GM18498 (cell line): ENCODE results near the gene TRIM15.
"Not testable (repeated sequence)": the region's sequence is repeated elsewhere in the genome, so short reads cannot be mapped to it uniquely, and the experiment has no call there.

Source experiments
- ATAC-seq: cut with Tn5 transposase; IDR thresholded peaks from one replicate; pipeline ENCODE4 v1.9.1; 2021; ENCODE audit warnings: mild to moderate bottlenecking, moderate library complexity; ENCODE audit not compliant: unreplicated experiment

The TRIM15 gene

DNA sequence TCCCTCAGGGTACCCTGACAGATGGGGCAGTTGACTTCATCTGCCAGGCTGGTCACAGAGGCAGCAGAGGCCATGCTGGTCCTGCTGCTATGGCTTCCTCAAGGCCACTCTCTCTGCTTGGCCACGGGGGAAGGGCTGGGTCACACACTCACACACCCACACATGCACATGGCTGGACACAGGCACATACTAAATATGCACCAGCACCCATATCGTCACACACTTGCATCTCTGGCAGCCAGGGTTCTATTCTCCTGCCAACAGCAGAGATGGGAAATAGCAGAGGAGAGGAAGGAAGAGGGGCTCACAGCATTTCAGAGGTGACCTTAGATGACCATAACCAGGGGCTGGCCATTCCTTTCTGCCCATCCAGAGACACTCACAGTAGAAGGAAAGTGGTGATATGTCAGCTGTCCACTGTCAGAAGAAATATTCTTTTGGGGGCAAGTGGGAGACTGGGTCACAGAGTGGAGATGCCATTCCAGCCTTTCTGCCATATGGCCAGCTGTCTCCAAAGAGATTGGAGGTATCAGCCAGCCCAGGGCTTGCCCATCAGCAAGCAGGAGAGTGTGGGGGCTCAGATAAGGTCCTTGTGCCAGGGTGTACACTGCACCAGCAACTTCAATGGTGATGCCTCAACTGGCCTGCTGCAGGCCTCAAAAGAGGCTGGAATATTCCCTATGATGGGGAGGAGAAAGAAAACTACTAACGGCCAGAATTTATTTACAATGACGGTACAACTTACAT, 2.4 kb upstream of the TRIM15 start, which contains the start of gene TRIM10:
Gene TRIM10 (minus strand): TSS at position 427 of the 747 bp plus-strand sequence. CDS start 353 bp downstream, at position 74.
- ATAC-seq: no peak

DNA sequence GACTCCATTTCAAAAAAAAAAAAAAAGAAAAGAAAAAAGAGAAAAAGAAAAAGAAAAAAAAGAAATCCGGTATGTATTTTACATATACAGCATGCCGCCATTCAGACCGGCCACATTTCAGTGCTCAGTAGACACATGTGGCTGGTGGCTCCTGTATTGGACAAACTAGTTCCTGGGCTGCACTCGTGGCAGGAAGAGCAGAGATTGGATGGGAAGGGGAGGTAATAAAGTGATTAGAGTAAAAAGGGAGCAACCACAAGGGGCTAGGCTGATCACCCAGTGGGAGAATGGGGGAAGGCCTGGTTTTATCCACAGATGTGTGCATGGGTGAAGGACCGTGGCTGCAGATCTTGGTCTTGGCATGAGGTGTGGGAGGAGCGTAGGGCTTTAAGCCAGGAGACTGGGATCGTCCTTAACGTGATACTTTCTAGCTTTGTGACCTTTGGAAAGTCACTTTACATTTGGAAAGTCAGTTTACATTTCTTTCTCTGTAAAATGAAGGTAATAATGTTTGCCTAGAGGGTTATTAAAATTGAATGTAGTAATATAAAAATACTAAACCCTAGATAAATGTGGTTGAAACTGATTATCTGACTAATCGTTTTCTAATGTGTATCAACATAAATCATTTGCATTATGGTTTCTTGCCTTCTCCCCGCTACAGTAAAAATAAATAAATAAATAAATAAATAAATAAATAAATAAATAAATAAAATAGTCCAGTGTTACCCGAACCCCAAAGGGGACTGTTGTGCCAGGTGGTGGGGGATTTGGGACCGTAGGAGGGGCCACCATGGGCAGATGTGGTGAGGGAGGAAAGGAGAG, 869 bp upstream of the TRIM15 start:
- ATAC-seq: no peak

DNA sequence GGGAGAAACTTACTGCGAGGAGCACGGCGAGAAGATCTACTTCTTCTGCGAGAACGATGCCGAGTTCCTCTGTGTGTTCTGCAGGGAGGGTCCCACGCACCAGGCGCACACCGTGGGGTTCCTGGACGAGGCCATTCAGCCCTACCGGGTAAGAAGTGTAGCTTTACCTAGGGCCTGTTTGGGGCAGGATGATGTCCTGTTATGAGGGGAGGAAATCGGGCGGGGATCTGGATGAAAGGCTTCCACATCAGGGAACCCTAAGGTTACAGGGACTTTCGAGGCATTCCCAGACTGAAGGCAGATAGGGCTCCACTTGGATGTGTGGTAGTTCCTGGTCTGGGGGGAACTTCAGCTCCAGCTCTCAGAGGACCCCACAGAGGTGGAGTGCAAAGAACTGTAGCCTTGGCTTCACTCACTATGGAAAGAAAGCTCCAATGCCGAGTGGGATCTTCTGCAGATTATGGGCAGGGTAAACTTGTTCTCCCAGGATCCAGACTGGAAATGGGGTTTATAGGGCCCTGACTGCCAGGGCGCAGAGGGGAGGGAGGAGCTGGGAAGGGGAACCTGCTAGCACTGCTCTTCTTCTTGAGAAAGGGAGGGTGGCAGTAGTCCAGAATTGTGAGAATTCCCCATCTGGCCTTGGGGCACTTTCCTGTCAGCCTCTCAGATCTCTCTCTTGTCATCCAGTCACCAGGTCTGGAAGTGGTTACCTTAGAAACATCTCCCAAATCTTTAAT, 740 bp downstream of the TRIM15 start:
- no peak for ATAC-seq

DNA sequence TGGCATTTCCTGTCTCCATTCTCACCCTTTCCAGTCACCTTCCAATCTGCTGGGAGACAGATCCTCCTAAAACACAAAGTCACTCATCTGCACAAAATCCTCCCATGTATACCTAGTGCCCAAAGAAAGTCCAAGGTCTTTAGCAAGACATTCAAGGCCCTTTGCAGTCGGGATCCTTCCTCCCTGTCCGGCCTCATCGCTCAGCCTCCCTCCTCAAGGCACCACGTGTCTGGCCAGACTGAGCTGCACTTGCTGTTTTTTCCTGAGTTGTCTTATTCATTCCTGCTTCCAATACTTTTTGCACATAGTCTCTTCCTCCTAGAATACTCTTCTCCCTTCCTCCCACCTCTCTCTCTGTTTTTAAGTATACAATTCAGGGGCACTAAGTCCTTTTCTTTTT, 1.4 kb downstream of the TRIM15 start:
- ATAC-seq: no peak

DNA sequence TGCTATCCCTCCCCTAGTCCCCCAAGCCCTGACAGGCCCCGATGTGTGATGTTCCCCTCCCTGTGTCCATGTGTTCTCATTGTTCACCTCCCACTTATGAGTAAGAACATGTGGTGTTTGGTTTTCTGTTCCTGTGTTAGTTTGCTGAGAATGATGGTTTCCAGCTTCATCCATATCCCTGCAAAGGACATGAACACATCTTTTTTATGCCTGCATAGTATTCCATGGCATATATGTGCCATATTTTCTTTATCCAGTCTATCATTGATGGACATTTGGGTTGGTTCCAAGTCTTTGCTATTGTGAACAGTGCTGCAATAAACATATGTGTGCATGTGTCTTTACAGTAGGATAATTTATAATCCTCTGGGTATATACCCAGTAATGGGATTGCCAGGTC, 1.9 kb downstream of the TRIM15 start:
- ATAC-seq: not testable (repeated sequence)

DNA sequence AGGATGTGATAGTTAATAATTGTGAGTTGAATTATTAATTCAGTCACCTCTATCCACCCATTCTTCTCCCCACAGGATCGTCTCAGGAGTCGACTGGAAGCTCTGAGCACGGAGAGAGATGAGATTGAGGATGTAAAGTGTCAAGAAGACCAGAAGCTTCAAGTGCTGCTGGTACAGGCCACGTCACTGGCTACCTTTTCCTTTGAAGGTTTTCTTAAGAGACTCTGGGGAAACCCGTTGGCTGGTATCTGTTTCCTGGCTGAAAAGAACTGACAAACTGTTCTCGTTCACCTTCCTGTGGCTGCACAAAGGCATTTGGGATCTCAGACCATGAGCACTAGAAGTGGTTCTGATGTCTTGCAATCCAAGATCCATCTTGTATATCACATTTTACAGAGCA, 3.8 kb downstream of the TRIM15 start:
- ATAC-seq: no peak

DNA sequence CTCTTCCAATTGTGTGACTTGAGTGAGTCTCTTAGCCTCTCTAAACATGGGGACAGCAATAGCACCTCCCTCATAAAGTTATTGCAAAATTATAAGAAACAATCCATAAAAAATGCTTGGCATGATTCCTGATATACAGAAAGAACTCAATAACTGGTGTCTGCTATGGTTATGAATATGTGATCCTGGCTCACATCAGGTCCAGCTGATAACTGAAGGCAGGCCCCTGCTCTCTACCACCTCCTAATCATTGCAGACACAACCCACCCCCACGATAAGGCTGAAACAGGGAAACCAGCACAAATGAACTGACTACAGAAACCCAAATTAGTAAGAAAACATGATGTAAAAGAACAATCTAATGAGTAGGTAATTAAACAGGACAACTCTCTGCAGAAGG, 5.4 kb downstream of the TRIM15 start:
- ATAC-seq: no peak

DNA sequence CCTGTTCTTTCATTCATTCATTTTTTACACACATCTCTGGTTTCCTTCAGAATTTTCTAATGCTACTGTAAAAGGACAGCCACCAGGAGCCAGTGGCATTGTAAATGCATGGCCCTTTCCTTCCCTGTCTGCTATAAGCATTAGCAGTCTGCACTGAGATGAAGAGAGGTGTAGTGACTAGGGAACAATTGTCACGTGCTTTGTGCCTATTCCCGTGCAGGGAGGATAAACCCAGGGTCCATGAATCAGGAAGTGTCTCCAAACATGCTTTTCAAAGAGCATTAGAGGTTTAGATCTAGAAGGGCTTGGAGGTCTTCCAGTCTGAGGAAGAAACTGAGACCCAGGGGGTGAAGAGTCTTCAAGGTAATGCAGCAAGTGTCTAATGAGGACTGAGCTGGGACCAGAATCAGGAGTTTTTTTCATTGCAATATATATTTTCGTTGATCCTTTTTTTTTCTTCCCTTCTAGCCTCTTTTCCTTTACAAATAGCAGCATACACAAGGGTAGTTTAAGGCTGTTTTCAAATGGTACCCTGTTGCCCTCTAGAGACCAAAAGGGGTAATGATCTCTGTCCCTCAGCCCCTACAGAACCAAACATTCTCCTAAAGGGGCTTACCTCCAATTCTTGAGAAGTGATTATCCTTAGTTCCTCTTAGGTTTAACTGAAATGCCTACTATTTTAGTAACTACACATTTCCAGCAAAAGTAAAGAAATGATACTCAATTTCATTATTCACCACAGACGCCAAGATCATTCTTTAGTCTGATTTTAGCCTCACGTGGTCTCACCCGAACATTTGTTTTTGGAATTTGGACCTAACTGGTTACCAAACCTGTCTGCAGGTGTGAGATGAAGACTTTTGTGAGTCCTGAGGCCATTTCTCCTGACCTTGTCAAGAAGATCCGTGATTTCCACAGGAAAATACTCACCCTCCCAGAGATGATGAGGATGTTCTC, 6.6 kb downstream of the TRIM15 start:
- ATAC-seq: no peak

DNA sequence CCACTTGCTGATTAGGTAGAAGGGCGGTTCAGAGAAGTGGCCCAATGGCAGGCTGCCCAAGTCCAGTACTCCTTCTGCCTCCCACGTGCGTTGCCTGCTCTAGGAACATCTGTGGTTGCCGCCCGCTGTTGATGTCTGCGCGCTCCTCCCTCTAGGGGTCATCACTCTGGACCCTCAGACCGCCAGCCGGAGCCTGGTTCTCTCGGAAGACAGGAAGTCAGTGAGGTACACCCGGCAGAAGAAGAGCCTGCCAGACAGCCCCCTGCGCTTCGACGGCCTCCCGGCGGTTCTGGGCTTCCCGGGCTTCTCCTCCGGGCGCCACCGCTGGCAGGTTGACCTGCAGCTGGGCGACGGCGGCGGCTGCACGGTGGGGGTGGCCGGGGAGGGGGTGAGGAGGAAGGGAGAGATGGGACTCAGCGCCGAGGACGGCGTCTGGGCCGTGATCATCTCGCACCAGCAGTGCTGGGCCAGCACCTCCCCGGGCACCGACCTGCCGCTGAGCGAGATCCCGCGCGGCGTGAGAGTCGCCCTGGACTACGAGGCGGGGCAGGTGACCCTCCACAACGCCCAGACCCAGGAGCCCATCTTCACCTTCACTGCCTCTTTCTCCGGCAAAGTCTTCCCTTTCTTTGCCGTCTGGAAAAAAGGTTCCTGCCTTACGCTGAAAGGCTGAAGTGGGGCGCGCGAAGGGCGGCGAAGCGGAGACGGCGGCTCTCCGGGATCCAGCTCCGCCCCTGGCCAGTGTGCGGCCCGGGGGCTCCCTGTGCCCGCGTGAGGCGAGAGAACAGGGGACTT, 8.5 kb downstream of the TRIM15 start:
- ATAC-seq: no peak

DNA sequence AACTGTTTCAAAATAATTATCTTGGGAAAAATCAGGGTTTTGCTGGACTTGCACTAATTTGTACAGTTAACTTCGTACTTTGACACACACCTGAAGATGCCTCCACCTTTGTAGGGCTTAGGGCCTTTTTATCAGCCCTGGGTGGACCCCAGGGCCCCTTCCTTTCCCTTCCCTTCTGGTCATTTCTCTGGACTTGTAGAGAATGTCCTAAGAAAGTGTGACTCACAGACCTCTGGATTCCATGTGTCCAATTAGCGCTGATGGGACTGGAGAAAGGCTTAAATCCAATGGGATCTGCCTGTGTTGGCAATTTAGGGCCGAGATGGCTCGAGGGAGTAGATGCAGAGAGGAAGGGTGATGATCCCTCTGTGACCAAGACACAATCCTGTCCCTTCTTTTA, 9.3 kb downstream of the TRIM15 start:
- ATAC-seq: no peak

DNA sequence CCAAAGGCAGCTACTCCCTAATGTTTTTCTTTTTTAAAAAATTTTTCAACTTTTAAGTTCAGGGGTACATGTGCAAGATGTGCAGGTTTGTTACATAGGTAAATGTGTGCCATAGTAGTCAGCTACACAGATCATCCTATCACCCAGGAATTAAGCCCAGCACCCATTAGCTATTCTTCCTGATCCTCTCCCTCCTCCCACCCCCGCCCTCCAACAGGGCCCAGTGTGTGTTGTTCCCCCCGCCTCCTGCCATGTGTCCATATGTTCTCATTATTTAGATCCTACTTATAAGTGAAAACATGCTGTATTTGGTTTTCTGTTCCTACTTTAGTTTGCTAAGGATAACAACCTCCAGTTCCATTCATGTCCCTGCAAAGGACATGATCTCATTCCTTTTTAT, 12.4 kb downstream of the TRIM15 start:
- ATAC-seq: no peak

DNA sequence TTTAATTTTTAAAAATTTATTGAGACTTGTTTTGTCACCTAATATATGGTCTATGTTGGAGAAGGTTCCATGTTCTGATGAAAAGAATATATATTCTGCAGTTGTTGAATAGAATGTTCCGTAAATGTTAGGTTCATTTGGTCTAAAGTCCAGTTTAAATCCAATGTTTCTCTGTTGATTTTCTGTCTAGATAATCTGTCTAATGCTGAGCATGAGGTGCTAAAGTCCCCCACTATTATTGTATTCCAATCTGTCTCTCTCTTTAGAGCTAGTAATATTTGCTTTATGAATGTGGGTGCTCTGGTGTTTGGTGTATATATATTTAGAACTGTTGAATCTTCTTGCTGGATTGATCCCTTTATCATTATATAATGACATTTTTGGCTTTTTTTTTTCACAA, 15.5 kb downstream of the TRIM15 start:
- ATAC-seq: no peak

DNA sequence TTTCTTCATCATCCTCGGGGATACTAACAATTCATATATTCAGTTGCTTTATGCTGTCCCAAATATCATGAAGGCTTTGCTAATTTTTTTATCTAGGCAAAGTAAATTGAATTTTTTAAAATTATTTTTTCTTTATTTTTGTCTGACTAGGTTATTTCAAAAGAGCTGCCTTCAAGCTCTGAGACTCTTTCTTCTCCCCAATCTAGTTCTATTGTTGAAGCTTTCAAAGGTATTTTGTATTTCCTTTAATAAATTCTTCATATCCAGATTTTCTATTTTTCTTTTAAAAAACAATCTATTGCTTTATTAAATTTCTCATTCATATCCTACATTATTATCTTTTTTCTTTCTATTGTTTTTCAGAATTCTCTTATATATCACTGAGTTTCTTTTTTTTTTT, 16.8 kb downstream of the TRIM15 start:
- no peak for ATAC-seq

DNA sequence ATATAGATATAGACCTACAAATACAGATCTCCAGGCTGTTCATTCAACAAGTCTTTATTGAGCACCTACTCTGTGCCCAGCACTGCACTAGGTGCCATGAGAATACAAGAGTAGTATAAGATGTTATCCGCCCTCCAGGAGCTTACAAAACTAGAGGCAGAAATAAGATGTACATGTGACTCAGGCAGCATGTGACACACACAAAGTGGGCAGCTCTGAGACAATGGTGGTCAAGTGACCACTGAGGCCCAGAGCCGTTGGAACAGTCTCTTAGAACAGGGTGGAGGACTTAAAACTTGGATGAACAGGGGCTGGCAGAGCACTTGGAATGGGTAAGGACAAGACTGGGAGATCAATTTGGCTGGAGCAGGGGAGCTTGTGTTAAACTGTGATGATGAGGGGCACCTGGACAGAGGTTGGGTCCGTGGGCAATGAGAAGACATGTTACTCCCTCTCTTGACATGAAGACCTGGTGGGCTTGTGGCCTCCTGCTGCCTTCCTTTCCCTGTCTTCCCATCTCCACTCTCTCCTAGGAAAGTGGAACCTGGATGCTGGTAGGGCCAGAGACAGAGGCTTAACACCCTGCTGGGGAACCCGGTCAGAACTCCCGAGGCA, 21.2 kb downstream of the TRIM15 start:
- ATAC-seq: no peak

DNA sequence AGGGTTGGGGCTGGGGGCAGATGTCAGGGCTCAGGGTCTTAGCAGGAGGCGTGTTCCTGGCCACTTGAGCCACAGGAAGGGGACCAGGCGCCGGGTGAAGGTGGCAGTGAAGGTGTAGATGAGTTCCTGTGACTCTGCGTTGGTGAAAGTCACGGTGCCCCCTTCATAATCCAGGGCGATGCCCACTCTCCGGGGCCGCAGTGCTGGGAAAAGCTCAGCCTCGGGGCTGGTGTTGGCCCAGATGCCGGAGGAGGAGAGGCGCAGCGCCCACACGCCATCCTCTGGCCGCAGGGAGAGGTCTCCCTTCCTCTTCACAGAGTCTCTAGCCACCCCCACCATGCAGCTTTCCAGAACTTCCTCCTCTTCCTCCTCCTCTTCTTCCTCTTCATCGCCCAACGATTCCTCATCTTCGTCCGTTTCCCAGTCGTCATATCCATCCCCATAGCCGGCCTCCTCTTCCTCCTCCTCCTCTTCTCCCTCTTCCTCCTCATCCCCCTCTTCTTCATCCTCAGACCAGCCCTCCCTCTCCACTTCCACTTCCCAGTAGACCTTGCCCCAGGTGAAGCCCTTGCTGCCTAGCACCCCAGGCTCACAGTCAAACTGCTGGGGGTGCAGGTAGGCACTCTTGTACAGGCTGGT, 22.6 kb downstream of the TRIM15 start:
- no peak for ATAC-seq

DNA sequence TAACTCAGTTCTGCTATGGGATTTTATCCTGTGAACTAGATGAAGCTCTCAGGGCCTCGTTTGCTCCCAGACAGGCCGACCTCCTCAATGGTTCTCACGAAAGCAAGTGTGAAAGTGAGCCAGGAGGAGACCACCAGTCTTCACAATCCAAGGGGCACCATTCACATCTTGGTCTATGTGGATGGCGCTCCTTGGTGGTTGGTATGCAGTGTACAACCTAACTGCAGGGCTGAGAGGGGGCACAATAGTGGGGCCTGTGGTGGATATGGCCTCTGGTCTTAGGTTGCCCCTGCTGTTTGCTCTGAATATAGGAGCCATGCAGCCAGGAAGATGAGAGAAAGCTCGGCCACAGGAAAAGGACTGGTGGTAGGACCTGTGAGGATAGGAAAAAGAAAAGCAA, 25.2 kb downstream of the TRIM15 start:
- no peak for ATAC-seq

DNA sequence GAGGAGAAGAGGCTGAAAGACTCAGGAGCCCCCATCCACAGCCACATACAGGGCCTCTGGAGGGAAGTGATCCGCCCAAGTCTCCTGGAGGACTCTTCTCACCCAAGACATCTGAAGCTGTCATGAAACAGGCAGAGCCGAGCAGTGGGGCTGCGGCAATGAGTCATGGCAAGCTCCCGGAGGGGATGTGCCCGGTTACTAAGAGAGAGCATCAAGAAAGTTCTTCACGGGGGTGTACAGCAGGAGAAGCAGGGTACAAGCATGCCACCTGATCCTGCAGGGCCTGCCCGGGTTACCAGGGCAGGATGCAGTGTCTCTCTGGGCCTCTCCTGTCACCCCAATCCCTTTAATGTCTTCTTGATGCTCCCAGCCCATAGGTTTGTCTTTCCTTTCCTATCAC, 28.7 kb downstream of the TRIM15 start:
- ATAC-seq: no peak

DNA sequence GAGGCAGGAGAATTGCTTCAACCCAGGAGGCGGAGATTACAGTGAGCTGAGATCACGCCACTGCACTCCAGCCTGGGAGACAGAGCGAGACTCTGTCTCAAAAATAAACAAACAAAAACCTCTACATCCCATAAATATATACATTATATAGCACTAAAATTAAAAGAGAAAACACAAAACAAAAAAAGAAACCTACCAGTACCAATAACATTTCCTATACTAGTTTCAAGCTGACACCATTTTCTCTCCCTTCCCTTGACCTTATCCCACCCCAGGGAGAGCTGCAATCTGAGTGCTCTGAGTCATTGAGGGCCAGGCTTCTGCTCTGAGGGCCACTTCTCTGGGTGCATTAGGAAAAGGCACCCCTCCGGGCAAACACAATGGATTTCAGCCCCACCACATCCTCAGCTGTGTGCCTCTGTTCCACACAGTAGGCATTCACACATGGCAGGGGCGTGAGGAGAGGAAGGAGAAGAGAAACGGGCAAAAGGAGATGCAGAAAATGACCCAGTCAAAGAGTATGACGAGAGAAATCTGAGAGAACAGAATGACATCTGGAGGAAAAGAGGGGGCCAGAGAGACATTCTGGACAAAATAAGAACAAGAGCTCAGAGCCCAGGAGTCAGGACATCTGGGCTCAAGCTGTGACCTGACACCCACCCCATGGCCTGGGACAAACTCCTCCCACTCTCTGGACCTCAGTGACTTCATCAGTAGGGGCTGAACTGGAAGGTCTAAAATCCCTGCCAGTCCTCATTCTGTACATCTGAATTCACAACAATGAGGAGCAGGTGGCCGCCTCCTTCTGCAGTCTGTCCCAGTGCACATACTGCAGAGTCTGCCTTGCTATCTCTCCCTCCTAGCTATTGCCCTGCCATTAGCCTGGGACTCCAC, 31.7 kb downstream of the TRIM15 start:
- no peak for ATAC-seq
